Measurements from ENCODE around the gene ARHGEF4. TPM values are rescaled to one million over a fixed set of nuclear protein-coding genes. Genes with fewer than 3 reads are reported as not detected.

The ARHGEF4 gene
- total RNA-seq, 1 donor from 2014 or later: 4.8 TPM

GRCh38 chr2:131049150-131049718 lies 212.5 kb downstream of the ARHGEF4 start:
- Mint-ChIP-seq H3K4me3 (ENCODE audit: unreplicated experiment) (no peak overlapping the region), H3K27ac (ENCODE audit: unreplicated experiment) (no peak overlapping the region), H3K36me3 (ENCODE audit: low read depth, unreplicated experiment) (peaks cover 13% of the 10 kb centered on the region), H3K9me3 (ENCODE audit: unreplicated experiment) (no peaks in the 10 kb centered on the region), H3K27me3 (ENCODE audit: low read depth, unreplicated experiment) (no peaks in the 10 kb centered on the region), H3K4me1 (ENCODE audit: low read depth, unreplicated experiment) (no peaks in the 10 kb centered on the region)
- H3K4me1 ChIP-seq (ENCODE audit: insufficient read depth, low read length): no peaks in the 10 kb centered on the region
- H3K9me3 ChIP-seq (ENCODE audit: insufficient read depth, low read depth, low read length): no peaks in the 10 kb centered on the region
- FAIRE-seq: no peak
- no peak for TF ChIP-seq CTCF (IDR thresholded peaks at IDR 0.05; ENCODE audit: insufficient read depth, low read depth, low read length)
- no peak for TF ChIP-seq EZH2 (IDR thresholded peaks at IDR 0.05; ENCODE audit: insufficient read depth, low read length)
- no peak overlapping the region for H3K4me3 ChIP-seq (ENCODE audit: insufficient read depth, low read depth, low read length)
- no peak for DNase-seq (ENCODE audit: low read depth)
- no peak overlapping the region for H3K27ac ChIP-seq (ENCODE audit: low read depth, low read length)
- no peak overlapping the region for H2AFZ ChIP-seq (ENCODE audit: low read depth, low read length)
- peaks cover 37% of the 10 kb centered on the region for H3K36me3 ChIP-seq (ENCODE audit: insufficient read depth, low read length)
- no peaks in the 10 kb centered on the region for H3K27me3 ChIP-seq (ENCODE audit: insufficient read depth, low read length)
- no peak overlapping the region for H3K9ac ChIP-seq (ENCODE audit: low read length)
- no peak overlapping the region for H3K4me2 ChIP-seq (ENCODE audit: low read length)
- H4K20me1 ChIP-seq (ENCODE audit: insufficient read depth, low read length): peaks cover 70% of the 10 kb centered on the region
- peaks cover 38% of the 10 kb centered on the region for H3K79me2 ChIP-seq (ENCODE audit: insufficient read depth, low read length)

- H4K20me1 ChIP-seq (ENCODE audit: insufficient read depth, low read length): peaks cover 79% of the 10 kb centered on the region
- no peaks in the 10 kb centered on the region for H3K9me3 Mint-ChIP-seq (ENCODE audit: unreplicated experiment)
- no peak for TF ChIP-seq EZH2 (IDR thresholded peaks at IDR 0.05; ENCODE audit: insufficient read depth, low read length)
- TF ChIP-seq CTCF (IDR thresholded peaks at IDR 0.05; ENCODE audit: insufficient read depth, low read depth, low read length): no peak
- peaks cover 24% of the 10 kb centered on the region for H3K36me3 Mint-ChIP-seq (ENCODE audit: low read depth, unreplicated experiment)
- no peaks in the 10 kb centered on the region for H3K9me3 ChIP-seq (ENCODE audit: insufficient read depth, low read depth, low read length)
- no peak overlapping the region for H3K9ac ChIP-seq (ENCODE audit: low read length)
- no peak overlapping the region for H3K4me3 ChIP-seq (ENCODE audit: insufficient read depth, low read depth, low read length)
- no peak overlapping the region for H3K4me2 ChIP-seq (ENCODE audit: low read length)
- DNase-seq (ENCODE audit: low read depth) (no peak), FAIRE-seq (no peak)
- H3K4me1 Mint-ChIP-seq (ENCODE audit: low read depth, unreplicated experiment): peaks cover 9% of the 10 kb centered on the region
- H3K27me3 Mint-ChIP-seq (ENCODE audit: low read depth, unreplicated experiment): no peaks in the 10 kb centered on the region
- H2AFZ ChIP-seq (ENCODE audit: low read depth, low read length): no peak overlapping the region
- H3K27me3 ChIP-seq (ENCODE audit: insufficient read depth, low read length): no peaks in the 10 kb centered on the region
- peaks cover 55% of the 10 kb centered on the region for H3K79me2 ChIP-seq (ENCODE audit: insufficient read depth, low read length)
- no peak overlapping the region for H3K27ac ChIP-seq (ENCODE audit: low read depth, low read length)
- H3K4me3 Mint-ChIP-seq (ENCODE audit: unreplicated experiment): no peak overlapping the region
- no peak overlapping the region for H3K27ac Mint-ChIP-seq (ENCODE audit: unreplicated experiment)
- peaks cover 47% of the 10 kb centered on the region for H3K36me3 ChIP-seq (ENCODE audit: insufficient read depth, low read length)
- H3K4me1 ChIP-seq (ENCODE audit: insufficient read depth, low read length): peaks cover 3% of the 10 kb centered on the region
Observed at GRCh38 chr2:131050896-131051295, 214.2 kb downstream of the ARHGEF4 start.

GRCh38 chr2:131052741-131053263 lies 216.1 kb downstream of the ARHGEF4 start:
- H3K36me3 Mint-ChIP-seq (ENCODE audit: low read depth, unreplicated experiment): peaks cover 23% of the 10 kb centered on the region
- Histone ChIP-seq H3K27ac (ENCODE audit: low read depth, low read length) (no peak overlapping the region), H3K4me1 (ENCODE audit: insufficient read depth, low read length) (peaks cover 14% of the 10 kb centered on the region), H3K27me3 (ENCODE audit: insufficient read depth, low read length) (no peaks in the 10 kb centered on the region), H3K79me2 (ENCODE audit: insufficient read depth, low read length) (peaks cover 74% of the 10 kb centered on the region), H3K9ac (ENCODE audit: low read length) (no peak overlapping the region), H3K36me3 (ENCODE audit: insufficient read depth, low read length) (peaks cover 51% of the 10 kb centered on the region), H2AFZ (ENCODE audit: low read depth, low read length) (no peak overlapping the region), H3K4me3 (ENCODE audit: insufficient read depth, low read depth, low read length) (no peak overlapping the region), H3K4me2 (ENCODE audit: low read length) (no peak overlapping the region), H4K20me1 (ENCODE audit: insufficient read depth, low read length) (peaks cover 92% of the 10 kb centered on the region), H3K9me3 (ENCODE audit: insufficient read depth, low read depth, low read length) (no peaks in the 10 kb centered on the region)
- DNase-seq (ENCODE audit: low read depth) (no peak), FAIRE-seq (no peak)
- no peaks in the 10 kb centered on the region for H3K27me3 Mint-ChIP-seq (ENCODE audit: low read depth, unreplicated experiment)
- H3K27ac Mint-ChIP-seq (ENCODE audit: unreplicated experiment): no peak overlapping the region
- no peaks in the 10 kb centered on the region for H3K9me3 Mint-ChIP-seq (ENCODE audit: unreplicated experiment)
- peaks cover 20% of the 10 kb centered on the region for H3K4me1 Mint-ChIP-seq (ENCODE audit: low read depth, unreplicated experiment)
- H3K4me3 Mint-ChIP-seq (ENCODE audit: unreplicated experiment): no peak overlapping the region
- TF ChIP-seq CTCF (IDR thresholded peaks at IDR 0.05; ENCODE audit: insufficient read depth, low read depth, low read length) (no peak), EZH2 (IDR thresholded peaks at IDR 0.05; ENCODE audit: insufficient read depth, low read length) (no peak)

Measured in astrocyte (in vitro differentiated cells and primary cell).